WTC11 (cell line): Measurements from ENCODE around the gene SHKBP1. TPM values are rescaled to one million over a fixed set of nuclear protein-coding genes. Genes with fewer than 3 reads are reported as not detected.
"Not testable (repeated sequence)": the region's sequence is repeated elsewhere in the genome, so short reads cannot be mapped to it uniquely, and the experiment has no call there.

Experiments used
- ATAC-seq: fragments of 200-7000 bp; cut with Tn5 transposase; 2 replicates; pipeline ENCODE4 v1.10.0; 2021; ENCODE audit warnings: mild to moderate bottlenecking, moderate library complexity
- CTCF ChIA-PET: fragments of 300-600 bp; sonication (Branson Sonifier 250); formaldehyde crosslinking; loops from one replicate; lab custom pipeline; 2021; ENCODE audit warnings: antibody characterized with exemption; lab: Charles Lee
- POLR2A ChIA-PET: fragments of 350-600 bp; sonication (Branson Sonifier 250); formaldehyde crosslinking; loops from one replicate; lab custom pipeline; 2021; ENCODE audit warnings: antibody characterized with exemption; lab: Charles Lee
- DNase-seq: peaks from one replicate; pipeline ENCODE4 v3.0.0; 2021; ENCODE audit warnings: low spot score
- H3K27ac Mint-ChIP-seq: 2 replicates; pipeline ENCODE4 v1.8.0; 2021; ENCODE audit warnings: mixed read lengths
- H3K27me3 Mint-ChIP-seq: 2 replicates; pipeline ENCODE4 v1.8.0; 2021; ENCODE audit warnings: low read depth, mild to moderate bottlenecking, moderate library complexity, mixed read lengths
- H3K36me3 Mint-ChIP-seq: 2 replicates; pipeline ENCODE4 v1.8.0; 2021; ENCODE audit warnings: mixed read lengths
- H3K4me1 Mint-ChIP-seq: 2 replicates; pipeline ENCODE4 v1.8.0; 2022; ENCODE audit warnings: mixed read lengths
- H3K4me3 Mint-ChIP-seq: 2 replicates; pipeline ENCODE4 v1.8.0; 2021; ENCODE audit warnings: mild to moderate bottlenecking, moderate library complexity, mixed read lengths
- H3K9me3 Mint-ChIP-seq: 2 replicates; pipeline ENCODE4 v1.8.0; 2021; ENCODE audit warnings: mixed read lengths
- CREB1 ChIP-seq: sonication (generic); formaldehyde crosslinking; IDR thresholded peaks from 2 replicates; pipeline ENCODE4 v1.8.0; 2023; ENCODE audit warnings: mild to moderate bottlenecking, missing genetic modification reagents
- CREM ChIP-seq: sonication (generic); formaldehyde crosslinking; IDR thresholded peaks from 2 replicates; pipeline ENCODE4 v1.8.1; 2022; ENCODE audit warnings: mild to moderate bottlenecking, missing genetic modification reagents, moderate library complexity
- ELF4 ChIP-seq: sonication (generic); formaldehyde crosslinking; IDR thresholded peaks from 2 replicates; pipeline ENCODE4 v1.8.1; 2022; ENCODE audit warnings: low read depth, mild to moderate bottlenecking, moderate library complexity, missing genetic modification reagents
- EMX1 ChIP-seq: fragments of 250-450 bp; sonication (Bioruptor Pico); IDR thresholded peaks from 2 replicates; pipeline ENCODE4 v1.8.0; 2021; ENCODE audit warnings: mild to moderate bottlenecking
- FOXJ3 ChIP-seq: sonication (generic); formaldehyde crosslinking; IDR thresholded peaks from 2 replicates; pipeline ENCODE4 v1.9.0; 2021; ENCODE audit warnings: missing genetic modification reagents, mild to moderate bottlenecking, borderline replicate concordance
- FOXK1 ChIP-seq: sonication (generic); formaldehyde crosslinking; IDR thresholded peaks from 2 replicates; pipeline ENCODE4 v1.8.0; 2022; ENCODE audit warnings: mild to moderate bottlenecking, moderate library complexity, missing genetic modification reagents
- GRHL2 ChIP-seq: fragments of 250-450 bp; sonication (Bioruptor Pico); IDR thresholded peaks from 2 replicates; pipeline ENCODE4 v1.8.0; 2022; ENCODE audit warnings: mild to moderate bottlenecking, moderate library complexity; ENCODE audit not compliant: insufficient replicate concordance, severe bottlenecking
- IRF2 ChIP-seq: sonication (generic); formaldehyde crosslinking; IDR thresholded peaks from 2 replicates; pipeline ENCODE4 v1.8.0; 2022; ENCODE audit warnings: low read depth, missing genetic modification reagents, borderline replicate concordance
- JUN ChIP-seq: sonication (generic); formaldehyde crosslinking; IDR thresholded peaks from 2 replicates; pipeline ENCODE4 v1.8.0; 2023; ENCODE audit warnings: mild to moderate bottlenecking, missing genetic modification reagents
- NFATC4 ChIP-seq: fragments of 250-450 bp; sonication (Bioruptor Pico); IDR thresholded peaks from 2 replicates; pipeline ENCODE4 v1.9.0; 2021; ENCODE audit warnings: mild to moderate bottlenecking
- OVOL2 ChIP-seq: fragments of 250-450 bp; sonication (Bioruptor Pico); IDR thresholded peaks from 2 replicates; pipeline ENCODE4 v1.9.0; 2021; ENCODE audit warnings: mild to moderate bottlenecking, borderline replicate concordance
- TEAD1 ChIP-seq: sonication (generic); formaldehyde crosslinking; IDR thresholded peaks from 2 replicates; pipeline ENCODE4 v1.8.0; 2022; ENCODE audit warnings: mild to moderate bottlenecking, missing genetic modification reagents
- ZBTB43 ChIP-seq: sonication (generic); formaldehyde crosslinking; IDR thresholded peaks from 2 replicates; pipeline ENCODE4 v1.8.1; 2023; ENCODE audit warnings: mild to moderate bottlenecking, missing genetic modification reagents
- ZNF121 ChIP-seq: sonication (generic); formaldehyde crosslinking; IDR thresholded peaks from 2 replicates; pipeline ENCODE4 v1.8.0; 2023; ENCODE audit warnings: missing genetic modification reagents
- ZNF138 ChIP-seq: sonication (generic); formaldehyde crosslinking; conservative IDR thresholded peaks from 2 replicates; pipeline ENCODE4 v1.8.1; 2022; ENCODE audit warnings: mild to moderate bottlenecking, moderate library complexity, missing genetic modification reagents
- ZNF317 ChIP-seq: sonication (generic); formaldehyde crosslinking; IDR thresholded peaks from 2 replicates; pipeline ENCODE4 v1.8.1; 2023; ENCODE audit warnings: low read depth, mild to moderate bottlenecking, moderate library complexity, missing genetic modification reagents, borderline replicate concordance
- total RNA-seq: library from RNA; stranded (reverse); gene quantifications from 3 replicates; pipeline ENCODE4 v1.2.3, GENCODE V29; 2021

Gene SHKBP1
- total RNA-seq, 1 experiment from 2014 or later, result 71.7 TPM

- peaks cover 87% of the 10 kb centered on the region for H3K27me3 Mint-ChIP-seq
Observed at GRCh38 chr19:40556953-40557530, 19.6 kb upstream of the SHKBP1 start.

GRCh38 chr19:40559394-40559793 lies 17.3 kb upstream of the SHKBP1 start:
- TF ChIP-seq ZNF121 (0 out of 2 replicates have a peak, but pooled peaks have one; percentile 58), CREB1 (CRISPR knock-in tag) (no peak)
- TF ChIP-seq, all 79 proteins: peak for 1
- ChIA-PET CTCF (interaction anchor here (1.0 to 4.7 kb wide), 3 partner anchors 10 to 44 kb away, joined by 3 to 31 read pairs (median 6); no protein-coding TSS in a partner anchor), POLR2A (no interaction called here)
- Mint-ChIP-seq H3K9me3 (no peaks in the 10 kb centered on the region), H3K4me3 (no peak overlapping the region), H3K4me1 (peaks cover 5% of the 10 kb centered on the region), H3K27me3 (peaks cover 81% of the 10 kb centered on the region), H3K27ac (no peak overlapping the region), H3K36me3 (no peaks in the 10 kb centered on the region)
- ATAC-seq (no peak), DNase-seq (no peak)

More at GRCh38 chr19:40556953-40557530, 19.6 kb upstream of the SHKBP1 start:
- Mint-ChIP-seq H3K4me3 (no peak overlapping the region), H3K27ac (no peak overlapping the region), H3K4me1 (peaks cover 9% of the 10 kb centered on the region), H3K9me3 (no peaks in the 10 kb centered on the region), H3K36me3 (no peaks in the 10 kb centered on the region)
- ChIA-PET CTCF (interaction anchor here (1.0 to 4.0 kb wide), 5 partner anchors 13 to 93 kb away, joined by 3 to 18 read pairs (median 9); no protein-coding TSS in a partner anchor), POLR2A (no interaction called here)
- no peak for DNase-seq
- no peak for ATAC-seq
- TF ChIP-seq NFATC4, result no peak

GRCh38 chr19:40560092-40560507 lies 16.6 kb upstream of the SHKBP1 start:
- CTCF ChIA-PET, result interaction anchor here (0.5 to 4.7 kb wide), 6 partner anchors 10 to 395 kb away, joined by 3 to 31 read pairs (median 4); no protein-coding TSS in a partner anchor

GRCh38 chr19:40561947-40562346 lies 14.7 kb upstream of the SHKBP1 start:
- no peak overlapping the region for H3K27ac Mint-ChIP-seq
- H3K36me3 Mint-ChIP-seq, result no peaks in the 10 kb centered on the region
- POLR2A ChIA-PET, result no interaction called here
- TF ChIP-seq CREM (CRISPR knock-in tag) (no peak), ELF4 (CRISPR knock-in tag) (no peak), ZBTB43 (CRISPR knock-in tag) (no peak), OVOL2 (CRISPR knock-in tag) (no peak), GRHL2 (CRISPR knock-in tag) (no peak), FOXJ3 (CRISPR knock-in tag) (no peak), NFATC4 (no peak), TEAD1 (CRISPR knock-in tag) (no peak), EMX1 (CRISPR knock-in tag) (no peak), IRF2 (no peak), ZNF317 (CRISPR knock-in tag) (no peak)
- H3K9me3 Mint-ChIP-seq, result no peaks in the 10 kb centered on the region
- CTCF ChIA-PET, result interaction anchor here (1.0 to 4.7 kb wide), 3 partner anchors 13 to 73 kb away, joined by 3 to 31 read pairs (median 4); no protein-coding TSS in a partner anchor
- H3K4me1 Mint-ChIP-seq, result no peaks in the 10 kb centered on the region
- DNase-seq (no peak), ATAC-seq (no peak)
- H3K4me3 Mint-ChIP-seq, result no peak overlapping the region
- peaks cover 81% of the 10 kb centered on the region for H3K27me3 Mint-ChIP-seq

More at GRCh38 chr19:40560092-40560507, 16.6 kb upstream of the SHKBP1 start:
- TF ChIP-seq OVOL2 (CRISPR knock-in tag), result no peak
- no peak for TF ChIP-seq ZNF138 (CRISPR knock-in tag)
- TF ChIP-seq FOXK1 (CRISPR knock-in tag), result no peak
- no peak for TF ChIP-seq JUN (CRISPR knock-in tag)
- H3K4me1 Mint-ChIP-seq, result no peaks in the 10 kb centered on the region
- no peak overlapping the region for H3K27ac Mint-ChIP-seq
- peaks cover 81% of the 10 kb centered on the region for H3K27me3 Mint-ChIP-seq
- POLR2A ChIA-PET, result no interaction called here
- ATAC-seq (peak; percentile 62; the same call in 1 of the 2 replicates), DNase-seq (no peak)
- no peaks in the 10 kb centered on the region for H3K36me3 Mint-ChIP-seq
- H3K9me3 Mint-ChIP-seq, result no peaks in the 10 kb centered on the region
- no peak overlapping the region for H3K4me3 Mint-ChIP-seq

- H3K4me1 Mint-ChIP-seq, DNase-seq, H3K36me3 Mint-ChIP-seq, H3K27ac Mint-ChIP-seq, H3K4me3 Mint-ChIP-seq, ATAC-seq, H3K9me3 Mint-ChIP-seq, CTCF ChIA-PET, POLR2A ChIA-PET: not testable (repeated sequence)
- peaks cover 83% of the 10 kb centered on the region for H3K27me3 Mint-ChIP-seq
- 0 out of 2 replicates have a peak, but pooled peaks have one; percentile 36 for TF ChIP-seq ZNF121
Observed at GRCh38 chr19:40564535-40564934, 12.1 kb upstream of the SHKBP1 start.
